HG03575 (cell line): ENCODE results near the gene TMEM174.

Experiments
- ATAC-seq: cut with Tn5 transposase; IDR thresholded peaks from one replicate; pipeline ENCODE4 v1.9.1; 2021; ENCODE audit not compliant: unreplicated experiment, insufficient number of reproducible peaks, low FRiP score; ENCODE audit errors: extremely low read depth

Gene TMEM174

DNA sequence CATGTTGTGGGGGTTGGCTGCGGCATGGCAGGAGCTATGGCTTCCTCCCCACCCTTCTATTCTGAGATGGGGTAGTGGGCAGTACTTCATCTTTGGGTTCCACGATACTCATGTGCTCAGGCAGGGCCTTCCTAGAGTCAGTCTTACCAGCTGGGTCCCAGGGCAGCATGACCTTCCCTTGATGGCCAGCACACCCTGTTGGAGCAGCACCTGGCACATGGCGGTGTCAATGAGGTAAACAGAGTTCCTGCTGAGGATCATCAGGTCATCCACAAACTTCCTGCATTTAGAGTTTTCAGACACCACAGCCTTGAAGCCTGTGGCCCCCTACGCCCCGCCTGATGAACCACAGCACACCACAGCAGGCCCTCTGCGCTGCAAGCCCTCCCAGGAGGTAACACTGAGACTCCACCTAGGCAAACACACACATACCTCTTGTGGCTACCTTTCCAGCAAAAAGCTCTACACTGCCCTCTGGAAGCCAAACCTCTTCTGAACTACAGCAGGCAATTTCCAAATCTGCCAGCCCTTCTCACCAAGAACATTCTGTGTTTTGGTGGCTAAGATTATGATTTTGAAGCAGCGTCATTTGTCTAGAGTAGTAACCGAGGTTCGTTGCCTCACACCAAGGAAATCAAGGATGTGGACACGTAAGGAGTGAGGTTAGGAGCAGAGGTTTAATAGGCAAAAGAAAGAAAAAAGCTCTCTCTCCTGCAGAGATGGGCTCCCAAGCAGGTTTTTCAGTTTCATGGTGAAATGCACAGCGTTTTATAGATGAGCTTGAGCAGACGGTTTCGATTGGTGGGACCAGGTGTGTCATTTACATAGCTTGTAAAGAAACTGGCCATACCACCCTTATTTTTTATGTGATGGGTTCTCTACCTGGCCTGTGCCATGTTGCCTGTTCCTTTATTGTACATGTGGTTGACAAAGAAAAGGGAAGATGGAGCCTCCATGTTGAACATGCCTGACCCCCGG lies 20.3 kb upstream of the TMEM174 start:
- ATAC-seq = no peak

GRCh38 chr5:73153513-73153912 lies 19.5 kb upstream of the TMEM174 start:
- ATAC-seq = no peak

- no peak for ATAC-seq
These were observed 18.6 kb upstream of the TMEM174 start for GRCh38 chr5:73154208-73155006.

- ATAC-seq = no peak
These were observed 17.4 kb upstream of the TMEM174 start for GRCh38 chr5:73155271-73156222.

DNA sequence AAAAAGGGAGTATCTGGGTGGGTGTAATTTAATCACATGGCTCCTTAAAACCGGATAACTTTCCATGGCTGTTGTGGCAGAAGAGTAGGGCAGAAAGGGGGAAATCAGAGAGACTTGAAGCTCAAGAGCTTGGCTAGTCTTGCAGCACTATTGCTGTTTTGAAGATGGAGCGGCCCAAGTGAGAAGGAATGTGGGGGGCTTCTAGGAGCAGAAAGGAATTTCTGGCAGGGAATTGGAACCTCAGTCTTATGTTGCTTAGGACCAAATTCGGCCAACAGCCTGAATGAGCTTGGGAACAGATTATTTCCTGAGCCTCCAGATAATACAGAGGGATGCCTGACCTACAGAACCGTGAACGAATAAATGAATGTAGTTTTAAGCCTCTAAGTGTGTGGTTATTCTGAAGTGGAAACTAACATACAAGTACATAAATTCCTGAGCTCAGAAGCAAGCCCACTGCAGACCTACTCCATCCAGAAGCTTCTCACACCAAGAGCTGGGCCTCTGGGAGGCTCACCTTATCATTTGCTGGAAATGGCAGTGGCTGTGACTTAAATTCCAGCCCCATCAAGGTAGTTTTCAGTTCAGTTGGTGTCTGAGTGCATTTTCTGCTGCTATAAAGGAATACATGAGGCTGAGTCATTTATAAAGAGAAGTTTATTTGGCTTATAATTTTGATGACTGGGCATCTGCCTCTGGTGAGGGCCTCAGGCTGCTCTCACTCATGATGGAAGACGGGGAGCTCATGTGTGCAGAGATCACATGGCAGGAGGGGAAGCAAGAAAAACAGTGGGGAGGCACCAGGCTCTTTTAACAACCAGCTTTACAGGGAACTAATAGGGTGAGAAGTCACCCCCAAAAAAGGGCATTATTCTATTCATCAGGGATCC lies 15.3 kb upstream of the TMEM174 start:
- no peak for ATAC-seq

GRCh38 chr5:73158313-73158712 lies 14.7 kb upstream of the TMEM174 start:
- ATAC-seq = no peak

DNA sequence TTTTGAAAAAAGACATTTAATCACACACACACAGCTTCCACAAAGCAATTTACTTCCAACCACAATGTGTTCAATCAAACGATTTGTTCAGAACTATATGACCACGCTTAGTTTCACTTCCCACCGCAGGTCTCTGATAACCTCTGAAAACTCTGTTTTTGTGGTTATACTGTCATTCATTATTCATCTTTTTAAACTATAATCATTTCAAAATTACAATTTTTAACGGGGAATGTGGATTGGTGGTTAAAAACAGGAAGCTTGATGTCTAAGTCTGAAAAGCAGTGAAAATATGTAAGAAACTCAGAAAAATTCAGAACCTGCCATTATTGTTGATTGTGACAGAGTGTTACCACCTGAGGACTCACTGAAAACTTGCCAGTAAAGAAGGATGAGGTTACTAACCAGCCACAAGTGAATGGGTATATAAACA lies 12.7 kb upstream of the TMEM174 start:
- ATAC-seq = no peak

- ATAC-seq = no peak
These were observed 2.5 kb upstream of the TMEM174 start for GRCh38 chr5:73170522-73170921.

GRCh38 chr5:73171495-73171894 lies 1.5 kb upstream of the TMEM174 start:
- ATAC-seq = no peak

- ATAC-seq = no peak
These were observed 1.3 kb downstream of the TMEM174 start for GRCh38 chr5:73174100-73174815.

- ATAC-seq = no peak
These were observed 3.3 kb downstream of the TMEM174 start for GRCh38 chr5:73176250-73176649.

DNA sequence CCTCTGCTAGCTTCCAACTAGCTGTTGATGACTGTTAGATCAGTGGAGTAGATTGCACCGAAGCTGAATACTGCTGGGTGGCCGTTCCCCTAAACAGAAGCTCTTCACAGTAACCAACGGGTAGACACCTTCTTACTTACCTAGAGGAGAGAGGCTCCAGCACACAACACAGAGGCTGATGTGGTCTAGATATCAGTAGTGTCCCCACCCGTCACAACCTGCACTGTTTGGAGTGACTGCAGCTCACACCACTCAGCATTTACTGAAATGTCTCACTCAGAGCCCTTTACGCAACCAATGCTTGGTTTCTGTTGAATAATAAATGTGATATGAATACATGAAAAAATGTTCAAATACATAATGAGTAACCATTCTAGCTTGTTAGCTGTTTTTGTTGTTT lies 5.3 kb downstream of the TMEM174 start:
- ATAC-seq = no peak

GRCh38 chr5:73179730-73180129 lies 6.7 kb downstream of the TMEM174 start:
- ATAC-seq = no peak

DNA sequence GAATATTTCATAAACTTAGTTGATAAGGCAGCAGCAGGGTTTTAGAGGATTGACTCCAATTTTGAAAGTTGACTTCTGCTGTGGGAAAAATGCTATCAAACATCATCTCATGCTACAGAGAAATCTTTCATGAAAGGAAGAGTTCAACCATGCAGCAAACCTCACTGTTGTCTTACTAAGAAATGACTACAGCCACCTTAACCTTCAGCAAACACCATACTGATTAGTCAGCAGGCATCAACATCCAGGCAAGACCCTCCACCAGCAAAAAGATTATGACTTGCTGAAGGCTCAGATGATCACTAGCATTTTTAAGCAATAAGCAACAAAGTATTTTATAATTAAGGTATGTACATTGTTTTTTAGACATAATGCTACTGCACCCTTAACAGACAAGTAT lies 7.6 kb downstream of the TMEM174 start:
- ATAC-seq = no peak

DNA sequence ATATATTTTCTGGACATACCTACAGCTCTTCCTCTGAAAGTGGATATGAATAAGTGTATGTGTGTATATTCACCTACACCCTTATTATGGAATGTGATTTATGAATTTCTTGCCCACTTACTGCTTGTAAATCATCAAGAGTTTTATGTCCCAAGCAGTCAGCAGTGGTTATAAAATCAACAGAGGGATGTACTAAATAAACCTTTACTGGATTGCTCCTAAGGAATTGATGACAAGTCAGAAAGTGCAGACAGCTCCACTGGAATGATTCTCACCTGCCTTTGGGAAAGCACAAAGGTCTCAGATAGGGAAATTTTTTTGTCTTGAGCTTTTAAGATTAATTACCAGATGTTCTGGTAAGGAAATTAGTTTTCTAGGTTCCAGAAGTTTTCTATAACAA lies 9.3 kb downstream of the TMEM174 start:
- ATAC-seq = no peak

DNA sequence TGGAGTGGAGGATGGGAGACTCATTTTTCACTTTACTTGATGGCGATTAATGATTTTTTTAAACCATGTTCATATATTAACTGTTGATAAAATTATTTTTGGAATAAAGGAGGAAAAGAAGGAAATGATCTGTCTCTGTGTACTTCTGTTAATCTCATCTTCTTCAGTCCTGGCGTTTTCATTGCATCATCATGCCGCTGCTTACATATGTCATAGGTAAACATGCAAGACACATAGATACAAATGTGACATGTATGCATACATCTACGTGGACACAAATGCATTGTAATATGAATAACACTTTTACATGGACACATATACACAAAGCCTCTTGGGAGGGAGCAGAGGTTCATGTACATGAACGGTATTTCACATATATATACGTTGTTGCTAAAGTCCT lies 10.0 kb downstream of the TMEM174 start:
- no peak for ATAC-seq

- ATAC-seq = no peak
These were observed 10.5 kb downstream of the TMEM174 start for GRCh38 chr5:73183481-73183891.
